Measurements from ENCODE around the gene NANOS2. TPM values are rescaled to one million over a fixed set of nuclear protein-coding genes. Genes with fewer than 3 reads are reported as not detected.

The NANOS2 gene
- total RNA-seq, 1 donor from 2014 or later = not detected

GRCh38 chr19:45929247-45929646, 14.7 kb upstream of the NANOS2 start:
- no peak for DNase-seq (ENCODE audit: low spot score)

- peak; percentile 86 for DNase-seq (ENCODE audit: low spot score)
Observed at GRCh38 chr19:45927565-45928261, 13.1 kb upstream of the NANOS2 start.

- DNase-seq (ENCODE audit: low spot score) = no peak
Observed at GRCh38 chr19:45924891-45925447, 10.4 kb upstream of the NANOS2 start.

GRCh38 chr19:45922281-45922680, 7.7 kb upstream of the NANOS2 start:
- no peak for DNase-seq (ENCODE audit: low spot score)

- no peak for DNase-seq (ENCODE audit: low spot score)
Observed at GRCh38 chr19:45920458-45920857, 5.9 kb upstream of the NANOS2 start.

- no peak for DNase-seq (ENCODE audit: low spot score)
Observed at GRCh38 chr19:45919678-45920077, 5.1 kb upstream of the NANOS2 start.

- DNase-seq (ENCODE audit: low spot score) = no peak
Observed at GRCh38 chr19:45918721-45919120, 4.1 kb upstream of the NANOS2 start.

GRCh38 chr19:45917421-45918091, 3.0 kb upstream of the NANOS2 start:
- DNase-seq (ENCODE audit: low spot score) = no peak

- DNase-seq (ENCODE audit: low spot score) = no peak
Observed at GRCh38 chr19:45911291-45911690, 3.3 kb downstream of the NANOS2 start.

GRCh38 chr19:45908956-45909355, 5.6 kb downstream of the NANOS2 start:
- DNase-seq (ENCODE audit: low spot score) = no peak

GRCh38 chr19:45906221-45906620, 8.4 kb downstream of the NANOS2 start:
- DNase-seq (ENCODE audit: low spot score) = no peak

- DNase-seq (ENCODE audit: low spot score) = no peak
Observed at GRCh38 chr19:45905011-45905410, 9.6 kb downstream of the NANOS2 start.

- DNase-seq (ENCODE audit: low spot score) = peak; percentile 98
Observed at GRCh38 chr19:45902651-45903625, 11.6 kb downstream of the NANOS2 start.

GRCh38 chr19:45901912-45902650, 12.5 kb downstream of the NANOS2 start, which contains the start of gene MYPOP:
TSS of gene MYPOP (minus strand) at chr19:45902613. CDS start at chr19:45901773, 840 bp downstream.
- no peak for DNase-seq (ENCODE audit: low spot score)

- no peak for DNase-seq (ENCODE audit: low spot score)
Observed at GRCh38 chr19:45901432-45901911, 13.1 kb downstream of the NANOS2 start.

- DNase-seq (ENCODE audit: low spot score) = no peak
Observed at GRCh38 chr19:45900738-45901431, 13.7 kb downstream of the NANOS2 start.

- no peak for DNase-seq (ENCODE audit: low spot score)
Observed at GRCh38 chr19:45899919-45900589, 14.5 kb downstream of the NANOS2 start.

- DNase-seq (ENCODE audit: low spot score) = no peak
Observed at GRCh38 chr19:45899253-45899652, 15.3 kb downstream of the NANOS2 start.

- DNase-seq (ENCODE audit: low spot score) = no peak
Observed at GRCh38 chr19:45897261-45897812, 17.2 kb downstream of the NANOS2 start.

Measured in ureter (tissue), 1 donor.